Measurements from ENCODE around the gene RGS3.

The RGS3 gene

GRCh38 chr9:113535756-113536155 is 72.2 kb downstream of the RGS3 start:
- no peak for TF ChIP-seq CTCF (IDR thresholded peaks at IDR 0.05; ENCODE audit: insufficient read depth, low read depth, low read length, missing control alignments)
- H3K4me3 ChIP-seq (ENCODE audit: low read depth, low read length): no peak overlapping the region
- DNase-seq (ENCODE audit: low read depth): no peak

- no peak for DNase-seq (ENCODE audit: low read depth)
These were observed 72.6 kb downstream of the RGS3 start for GRCh38 chr9:113536166-113536482.

GRCh38 chr9:113536483-113537228 is 73.1 kb downstream of the RGS3 start:
- H3K4me3 ChIP-seq (ENCODE audit: low read depth, low read length): no peak overlapping the region
- no peak for TF ChIP-seq CTCF (IDR thresholded peaks at IDR 0.05; ENCODE audit: insufficient read depth, low read depth, low read length, missing control alignments)
- DNase-seq (ENCODE audit: low read depth): no peak

More at GRCh38 chr9:113536166-113536482, 72.6 kb downstream of the RGS3 start:
- TF ChIP-seq CTCF (IDR thresholded peaks at IDR 0.05; ENCODE audit: insufficient read depth, low read depth, low read length, missing control alignments): no peak
- H3K4me3 ChIP-seq (ENCODE audit: low read depth, low read length): no peak overlapping the region

GRCh38 chr9:113537229-113537810 is 73.8 kb downstream of the RGS3 start:
- H3K4me3 ChIP-seq (ENCODE audit: low read depth, low read length): no peak overlapping the region
- no peak for DNase-seq (ENCODE audit: low read depth)
- TF ChIP-seq CTCF (IDR thresholded peaks at IDR 0.05; ENCODE audit: insufficient read depth, low read depth, low read length, missing control alignments): no peak

- TF ChIP-seq CTCF (IDR thresholded peaks at IDR 0.05; ENCODE audit: insufficient read depth, low read depth, low read length, missing control alignments): no peak
- no peak overlapping the region for H3K4me3 ChIP-seq (ENCODE audit: low read depth, low read length)
- DNase-seq (ENCODE audit: low read depth): no peak
These were observed 74.6 kb downstream of the RGS3 start for GRCh38 chr9:113538131-113538530.

- no peak overlapping the region for H3K4me3 ChIP-seq (ENCODE audit: low read depth, low read length)
- no peak for DNase-seq (ENCODE audit: low read depth)
- TF ChIP-seq CTCF (IDR thresholded peaks at IDR 0.05; ENCODE audit: insufficient read depth, low read depth, low read length, missing control alignments): no peak
These were observed 75.3 kb downstream of the RGS3 start for GRCh38 chr9:113538701-113539430.
